Stimulated activated CD4-positive, alpha-beta T cell treated with anti-CD3 and anti-CD28 coated beads, Interleukin-2, amount 100 ng/mL, for 48 hours (primary cell): ENCODE measurements around the gene SESN3.
"Not testable (repeated sequence)": the region's sequence is repeated elsewhere in the genome, so short reads cannot be mapped to it uniquely, and the experiment has no call there.

Experiments used
- DNase-seq, 2 donors: peaks; one replicate each; pipeline ENCODE4 v3.0.0-alpha.2; 2020

SESN3 gene

DNA sequence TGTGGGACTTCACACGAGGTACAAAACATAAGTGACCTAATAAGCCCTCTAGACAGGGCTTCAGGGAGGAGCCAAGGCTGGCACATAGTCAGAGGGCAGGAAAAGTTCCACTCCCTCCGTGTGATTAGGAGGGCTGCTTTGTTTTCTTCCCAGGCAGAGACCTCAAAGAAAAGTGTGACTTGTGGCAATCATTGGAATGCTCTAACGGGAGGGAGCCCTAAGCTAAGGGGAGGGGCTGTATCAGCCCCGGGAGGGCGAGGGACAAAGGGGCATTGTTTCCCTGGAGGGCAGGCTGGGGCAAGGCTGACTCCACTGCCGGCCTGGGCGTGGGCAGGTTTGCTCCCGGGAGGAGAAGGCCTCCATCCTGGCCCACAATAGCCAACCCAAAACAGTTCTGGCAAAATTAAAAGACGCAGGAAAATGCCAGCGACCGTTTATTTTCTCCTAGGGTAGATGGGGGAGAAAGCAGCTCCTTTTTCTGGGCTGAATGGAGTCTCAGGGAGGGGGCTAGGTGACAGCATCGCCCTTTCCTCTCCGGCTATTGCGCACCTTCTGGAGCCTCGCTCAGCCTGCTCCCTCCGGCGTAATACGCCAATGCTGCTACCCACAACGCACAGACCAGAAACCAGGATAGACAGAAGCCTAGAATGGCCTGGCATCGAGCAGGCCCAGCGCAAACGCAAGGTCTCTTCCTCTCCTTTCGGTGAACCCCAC is 81.2 kb downstream of the SESN3 start:
- DNase-seq, result no peak

DNA sequence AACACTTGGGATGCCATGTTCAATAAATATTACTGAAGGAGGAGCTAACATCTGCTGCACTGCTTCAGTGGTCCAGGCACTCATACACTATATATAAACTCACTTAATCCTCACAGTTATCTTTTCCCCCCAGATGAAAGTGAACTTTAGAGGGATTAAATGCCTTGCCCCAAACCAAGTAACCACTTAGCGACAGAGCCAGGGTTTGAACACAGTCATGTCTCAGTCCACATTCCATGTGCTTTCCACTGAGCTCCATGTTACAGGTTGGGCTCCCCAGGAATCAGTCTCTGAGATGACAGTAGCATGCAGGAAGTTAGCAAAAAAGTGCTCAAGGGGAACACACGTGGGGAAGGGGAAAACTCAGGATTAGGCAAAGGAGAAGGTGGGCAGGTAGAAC is 82.1 kb downstream of the SESN3 start:
- DNase-seq, result no peak

DNA sequence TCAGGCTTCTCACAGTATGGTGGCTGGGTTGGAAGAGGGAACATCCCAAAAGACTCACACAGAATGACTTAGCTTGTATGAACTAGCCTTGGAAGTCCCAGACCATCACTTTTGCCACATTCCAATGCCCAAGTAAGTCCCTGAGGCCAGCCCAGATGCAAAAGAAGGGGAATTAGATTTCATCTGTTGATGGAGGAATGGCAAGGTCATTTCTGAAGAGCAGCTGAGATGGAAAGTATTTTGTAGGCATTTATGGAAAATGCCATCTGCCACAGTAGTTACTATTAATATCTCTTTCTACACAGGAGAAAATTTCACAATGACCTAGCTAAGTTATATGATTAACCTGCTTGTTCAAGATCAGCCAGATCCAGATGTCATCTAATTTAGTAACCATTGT is 82.6 kb downstream of the SESN3 start:
- DNase-seq, result no peak

DNA sequence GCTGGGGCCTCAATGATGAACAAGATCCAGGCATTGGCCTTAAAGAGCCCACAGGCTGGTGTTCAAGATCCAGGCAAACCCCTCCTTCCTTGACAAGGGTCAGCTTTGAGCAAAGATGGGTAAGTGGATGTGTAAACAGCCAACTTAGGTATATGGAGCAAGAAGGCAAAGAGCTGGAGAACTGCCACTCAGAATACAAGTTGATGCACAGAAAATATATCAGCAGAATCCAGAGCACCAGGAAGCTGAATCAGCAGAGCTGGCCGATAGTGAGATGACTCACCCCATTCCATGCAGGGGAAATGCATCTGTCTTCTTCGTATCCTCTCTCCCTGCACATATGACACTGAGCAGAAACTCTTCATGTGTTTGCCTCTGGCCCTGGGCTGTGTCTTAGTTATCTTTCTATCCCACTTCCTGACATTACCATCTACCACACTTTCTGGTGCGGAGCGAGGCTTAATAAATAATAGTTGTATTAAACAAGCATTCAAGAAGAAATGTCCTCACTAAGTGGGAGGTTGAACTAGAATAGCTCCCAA is 83.6 kb downstream of the SESN3 start:
- no peak for DNase-seq

DNA sequence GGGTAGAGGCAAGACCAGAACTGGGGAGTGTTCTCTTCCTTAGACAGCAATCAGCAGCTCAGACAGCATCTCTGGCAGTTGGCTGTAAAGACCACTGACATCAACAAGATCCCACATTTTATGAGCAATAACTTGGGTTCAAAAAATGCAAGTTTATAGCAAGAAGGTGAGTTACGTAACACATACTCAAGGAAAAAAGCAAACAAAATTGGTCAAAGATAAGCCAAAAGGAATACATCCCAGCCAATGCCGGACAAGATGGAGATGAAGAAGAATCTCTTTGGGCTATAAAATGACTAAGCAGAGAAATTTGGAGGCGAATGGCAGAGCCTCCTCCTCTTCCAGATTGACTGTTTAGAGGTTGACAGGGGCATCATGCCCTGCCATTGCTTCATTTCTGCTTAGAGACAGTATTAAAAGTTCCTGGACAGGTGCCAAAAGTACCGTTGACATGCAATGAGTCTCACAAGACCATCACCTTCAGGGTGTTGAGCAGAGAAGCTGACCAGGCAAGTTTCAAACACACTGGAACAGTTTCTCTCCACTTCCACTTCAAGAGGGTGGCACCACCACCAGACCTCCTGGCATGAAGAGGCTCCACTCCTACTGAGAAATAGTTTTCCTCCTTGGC is 85.5 kb downstream of the SESN3 start:
- no peak for DNase-seq

DNA sequence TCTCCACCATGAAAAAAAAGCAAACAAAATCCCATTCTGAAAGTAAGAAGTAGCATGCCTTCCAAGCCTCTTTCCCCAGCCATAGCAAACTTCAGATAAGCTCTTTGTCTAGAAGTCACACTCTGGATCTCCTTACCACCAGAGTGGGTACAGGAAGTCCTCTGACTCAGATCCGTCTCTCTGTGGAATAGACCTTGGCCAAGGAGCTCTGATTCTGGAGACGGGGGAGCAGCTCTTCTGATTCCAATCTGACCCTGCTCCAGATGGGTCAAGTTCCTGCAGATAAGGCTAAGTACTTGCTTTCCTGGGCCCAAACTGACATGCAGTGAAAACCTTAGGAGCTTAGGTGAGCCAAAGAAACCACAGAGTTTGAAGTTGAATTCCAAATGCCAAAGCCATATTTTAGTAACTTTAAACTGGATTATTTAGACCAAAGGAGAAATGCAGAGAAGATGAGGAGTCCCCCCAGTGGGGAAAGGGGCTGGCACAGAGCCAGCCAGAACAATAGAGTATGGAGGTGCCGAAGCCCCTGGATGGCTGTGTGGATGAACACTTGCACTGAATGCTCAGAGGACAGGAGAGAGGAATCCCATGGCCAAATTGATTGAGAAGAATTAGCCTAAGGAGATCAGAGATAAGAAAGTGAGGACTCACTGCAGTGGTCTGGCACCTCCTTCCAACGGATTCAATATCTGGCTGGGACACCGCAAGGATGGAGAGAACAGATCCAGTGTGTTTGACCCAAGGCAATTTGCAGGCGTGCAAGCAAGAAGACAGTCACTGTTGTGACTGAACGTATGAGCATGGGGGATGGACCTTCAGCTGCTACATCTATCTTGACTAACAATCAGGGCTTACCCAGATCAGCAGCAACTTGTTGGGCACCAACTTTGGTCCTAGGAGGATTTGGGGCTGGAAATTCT is 86.4 kb downstream of the SESN3 start:
- DNase-seq, result no peak

DNA sequence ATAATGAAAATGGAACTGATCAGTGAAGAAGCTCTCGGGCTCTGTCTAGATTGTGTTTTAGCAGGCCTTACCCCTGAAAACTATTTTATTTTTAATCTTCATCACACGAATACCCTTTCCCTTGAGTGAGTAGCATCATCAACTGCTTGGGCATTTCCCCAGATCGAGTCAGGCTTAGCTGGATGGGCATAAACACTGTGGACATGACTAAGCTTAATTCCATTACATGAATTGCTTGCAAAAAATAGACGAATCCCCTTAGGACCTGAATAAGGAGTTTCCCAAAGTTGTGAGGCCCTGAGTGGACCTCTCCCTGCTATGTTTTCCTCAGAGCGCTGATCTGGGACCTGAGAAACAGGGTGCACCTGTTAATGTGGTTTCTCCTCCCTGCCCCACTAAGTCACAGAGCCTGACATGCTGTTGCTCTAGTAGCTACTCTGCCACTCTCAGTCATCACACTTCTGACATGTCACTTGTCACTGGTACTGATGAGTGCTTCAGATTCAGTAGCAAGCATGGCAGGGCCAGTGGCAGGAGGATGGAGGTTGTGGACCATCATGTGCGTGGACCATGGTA is 87.8 kb downstream of the SESN3 start:
- no peak for DNase-seq

DNA sequence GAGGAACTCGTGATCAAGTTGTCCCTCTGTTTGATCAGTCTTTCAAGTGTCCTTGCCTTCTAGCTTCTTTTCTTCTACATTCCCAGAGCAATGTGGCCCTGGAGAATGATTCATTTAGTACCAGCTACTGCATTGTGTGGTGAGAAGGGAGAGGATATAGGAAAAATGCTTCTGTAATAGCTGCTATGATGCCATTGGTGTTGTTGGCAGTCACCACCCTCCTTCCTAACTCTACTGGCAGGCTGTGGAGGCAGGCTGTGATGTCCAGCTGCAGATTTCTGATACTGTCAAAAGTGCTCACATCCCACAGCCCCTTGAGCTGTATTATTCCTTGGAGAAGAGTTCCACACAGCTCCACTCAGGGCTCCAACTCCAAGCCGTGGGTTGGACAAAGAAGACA is 88.6 kb downstream of the SESN3 start:
- DNase-seq, result no peak

DNA sequence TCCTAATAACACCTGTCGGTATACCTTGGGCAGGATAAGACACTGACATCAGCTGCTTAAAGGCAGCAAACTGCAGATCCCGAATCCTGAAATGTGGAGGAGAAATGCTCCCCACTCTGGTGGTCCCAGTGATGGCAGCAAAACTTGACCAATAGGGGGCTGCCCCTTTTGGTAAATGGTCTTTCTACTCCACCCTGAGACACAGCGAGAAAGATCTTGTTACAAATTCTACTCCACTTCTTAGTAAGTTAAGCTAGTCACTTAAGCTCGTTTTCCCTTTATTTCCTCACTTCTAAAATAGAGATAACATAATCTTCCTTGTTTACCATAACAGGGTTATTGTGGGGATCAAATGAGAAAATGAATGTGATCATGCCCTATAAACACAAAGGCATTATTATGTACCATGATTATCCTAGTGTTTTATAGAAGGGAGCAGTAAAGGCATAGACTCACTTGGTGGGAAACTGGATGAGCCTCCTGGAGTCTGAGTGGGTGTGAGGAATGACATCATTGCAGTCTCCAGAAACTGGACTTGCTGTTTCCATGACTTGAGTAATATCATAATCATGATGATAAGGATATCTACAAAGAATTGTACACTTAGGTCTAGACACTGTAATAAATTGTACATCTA is 90.5 kb downstream of the SESN3 start:
- no peak for DNase-seq

DNA sequence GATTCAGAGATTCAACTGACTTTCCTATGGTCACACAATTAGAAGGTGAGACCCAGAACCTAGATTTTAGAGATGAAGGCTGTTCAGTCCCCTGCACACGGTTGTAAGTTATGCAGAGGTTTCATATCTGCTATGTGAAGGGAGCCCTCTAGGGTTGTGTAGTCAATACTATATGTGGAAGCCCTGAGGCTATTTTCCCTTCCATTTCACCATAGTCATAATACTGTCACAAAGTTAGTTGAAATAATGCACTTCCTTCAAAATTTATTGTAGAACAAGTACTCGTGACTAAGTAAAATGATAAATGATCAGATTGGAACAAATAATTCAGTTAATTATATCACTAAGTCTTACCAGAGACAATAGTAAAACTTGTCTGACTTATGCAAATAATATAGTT is 92.6 kb downstream of the SESN3 start:
- DNase-seq, result no peak

DNA sequence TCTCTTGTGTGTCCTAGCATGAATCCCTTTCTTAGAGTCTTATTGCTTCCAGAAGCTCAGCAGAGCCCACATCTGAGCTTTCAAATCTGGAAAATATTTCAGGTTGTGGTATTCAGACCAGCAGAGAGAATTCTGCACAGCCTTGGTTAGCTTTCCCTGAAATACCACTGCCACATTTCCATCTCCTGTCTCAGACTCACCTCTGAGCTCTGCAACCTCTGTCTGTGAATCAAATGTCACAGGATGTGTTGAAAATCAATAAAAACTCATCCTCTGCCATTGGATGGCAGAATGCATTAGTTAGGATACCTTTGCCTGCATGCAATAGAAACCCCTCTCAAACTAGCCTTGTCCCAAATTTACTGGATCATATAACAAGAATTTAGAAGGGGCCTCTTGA is 93.7 kb downstream of the SESN3 start:
- no peak for DNase-seq

DNA sequence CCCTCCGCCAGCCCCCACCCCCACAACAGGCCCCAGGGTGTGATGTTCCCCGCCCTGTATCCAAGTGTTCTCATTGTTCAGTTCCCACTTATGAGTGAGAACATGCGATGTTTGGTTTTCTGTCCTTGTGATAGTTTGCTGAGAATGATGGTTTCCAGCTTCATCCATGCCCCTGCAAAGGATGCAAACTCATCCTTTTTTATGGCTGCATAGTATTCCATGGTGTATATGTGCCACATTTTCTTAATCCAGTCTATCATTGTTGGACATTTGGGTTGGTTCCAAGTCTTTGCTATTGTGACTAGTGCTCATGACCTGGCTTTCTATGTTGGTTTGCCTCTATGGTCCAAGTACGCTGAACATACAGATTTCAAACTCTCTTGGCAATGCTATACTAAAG is 94.3 kb downstream of the SESN3 start:
- DNase-seq, result not testable (repeated sequence)

DNA sequence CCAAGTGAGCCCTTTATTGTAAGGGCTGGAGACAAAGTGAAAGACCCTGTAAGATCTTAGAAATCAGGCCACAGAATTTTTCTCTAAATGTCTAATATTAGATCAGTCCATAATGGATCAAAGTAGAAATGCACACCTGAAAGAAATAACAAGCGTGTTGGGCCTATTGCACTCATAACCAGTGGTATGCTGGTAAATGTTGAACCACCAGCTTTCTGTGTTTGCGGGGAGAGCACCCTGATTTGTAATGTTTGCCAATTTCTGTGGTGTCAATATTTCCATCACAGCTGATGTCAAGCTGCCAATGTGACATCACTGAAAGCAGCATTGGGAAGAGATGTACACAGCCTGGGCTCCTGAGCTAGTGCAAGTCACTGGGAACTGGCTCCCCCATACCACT is 95.1 kb downstream of the SESN3 start:
- no peak for DNase-seq

DNA sequence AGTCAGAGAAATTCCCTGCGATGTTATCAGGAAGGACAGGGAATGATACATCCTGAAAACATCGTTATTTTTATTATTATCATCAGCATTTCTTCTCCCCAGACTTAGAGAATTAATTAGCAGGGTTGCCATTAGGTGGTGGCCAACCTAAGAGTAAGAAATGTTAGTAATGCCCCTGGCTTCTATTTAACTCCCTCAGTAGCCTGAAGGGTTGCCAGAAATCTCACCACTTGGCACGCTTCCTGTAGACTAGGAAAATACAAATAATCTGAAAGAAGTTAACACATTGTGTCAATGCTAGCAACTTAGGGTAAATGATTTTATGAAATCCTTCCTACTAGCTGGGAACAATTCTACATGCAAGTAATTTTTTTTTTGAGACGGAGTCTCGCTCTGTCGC is 95.8 kb downstream of the SESN3 start:
- DNase-seq, result no peak

DNA sequence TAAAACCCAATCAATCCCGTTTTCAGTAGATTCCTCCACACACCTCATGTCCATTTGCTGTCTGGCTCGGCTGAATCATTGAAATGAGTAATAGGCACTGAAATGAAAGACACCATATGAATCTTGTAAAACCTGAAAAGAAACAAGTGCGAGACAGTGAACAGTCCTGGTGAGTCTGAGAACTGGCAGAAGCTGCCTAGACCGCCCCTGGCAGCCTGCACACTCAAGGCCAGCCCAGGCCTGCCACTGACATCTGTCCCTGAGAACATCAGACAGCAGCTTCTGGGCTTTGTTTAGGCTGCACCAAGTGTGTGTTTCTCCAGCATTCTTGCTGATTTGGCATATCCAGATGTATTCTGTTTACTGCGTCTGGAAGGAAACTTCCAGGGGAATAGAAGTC is 96.5 kb downstream of the SESN3 start:
- DNase-seq, result no peak

DNA sequence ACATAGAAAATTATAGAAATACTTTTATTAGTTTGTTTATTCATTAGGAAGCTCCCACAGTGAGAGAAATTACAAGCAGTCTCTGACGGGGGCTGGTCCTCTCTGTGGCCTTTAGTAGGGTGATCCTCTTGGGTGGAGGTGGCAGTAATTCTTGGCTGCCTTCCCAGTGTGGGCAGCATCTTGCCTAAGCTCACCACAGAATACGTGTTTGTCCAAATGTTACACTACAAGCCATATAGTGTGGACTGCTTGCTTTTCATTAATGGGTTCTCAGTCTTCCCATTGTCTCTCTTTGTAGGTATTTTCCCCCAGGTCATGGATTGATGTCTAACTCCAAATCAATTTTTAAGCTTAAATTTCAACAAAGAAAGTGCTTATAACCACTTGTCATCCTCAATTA is 98.0 kb downstream of the SESN3 start:
- DNase-seq, result no peak

DNA sequence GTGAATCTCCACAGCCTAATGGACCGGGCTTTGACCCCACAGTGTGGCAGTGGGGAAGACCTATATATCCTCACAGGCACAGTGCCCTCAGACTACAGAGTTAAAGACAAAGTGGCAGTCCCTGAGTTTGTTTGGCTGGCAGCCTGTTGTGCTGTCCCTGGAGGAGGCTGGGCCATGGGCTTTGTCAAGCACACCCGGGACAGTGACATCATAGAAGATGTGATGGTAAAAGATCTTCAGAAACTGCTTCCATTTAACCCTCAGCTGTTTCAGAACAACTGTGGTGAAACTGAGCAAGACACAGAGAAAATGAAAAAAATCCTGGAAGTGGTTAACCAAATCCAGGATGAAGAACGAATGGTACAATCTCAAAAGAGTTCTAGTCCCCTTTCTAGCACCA is 102.4 kb downstream of the SESN3 start:
- DNase-seq, result no peak

DNA sequence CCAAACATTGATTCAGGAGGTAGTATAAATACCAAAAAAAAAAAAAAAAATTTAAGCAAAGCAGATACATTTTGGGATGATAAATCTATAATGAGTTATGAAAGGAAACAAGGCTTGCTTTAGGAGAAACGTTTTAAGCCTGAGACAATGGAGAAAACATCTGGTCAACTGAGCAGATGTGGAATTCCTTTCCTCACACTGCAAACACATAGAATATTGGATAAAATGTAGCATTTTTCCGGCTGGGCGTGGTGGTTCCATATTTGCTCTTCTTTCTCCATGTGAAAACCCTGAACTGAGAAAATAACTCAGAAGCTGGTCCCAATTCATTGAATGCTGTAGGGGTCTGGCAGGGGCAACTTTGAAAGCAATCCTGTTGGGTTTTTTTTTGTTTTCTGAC is 107.4 kb downstream of the SESN3 start:
- no peak for DNase-seq

DNA sequence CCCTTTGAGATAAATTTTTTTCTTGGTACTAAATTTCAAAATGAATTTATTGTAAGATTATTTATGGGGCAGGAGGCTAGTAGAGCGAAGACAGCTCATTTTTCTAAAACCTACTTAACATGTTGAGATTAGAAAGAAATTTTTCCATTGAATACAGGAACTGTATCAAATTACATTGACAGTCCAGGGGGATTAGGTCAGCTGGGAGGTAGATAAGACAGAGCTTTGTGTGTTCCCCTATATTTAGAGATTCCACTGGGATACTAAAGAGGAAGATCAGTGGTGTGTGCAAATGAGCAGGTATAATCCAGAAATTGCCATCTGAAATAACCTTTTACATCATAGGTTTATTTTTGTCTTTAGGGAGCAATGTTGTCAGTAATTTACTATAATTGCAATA is 109.3 kb downstream of the SESN3 start:
- no peak for DNase-seq

DNA sequence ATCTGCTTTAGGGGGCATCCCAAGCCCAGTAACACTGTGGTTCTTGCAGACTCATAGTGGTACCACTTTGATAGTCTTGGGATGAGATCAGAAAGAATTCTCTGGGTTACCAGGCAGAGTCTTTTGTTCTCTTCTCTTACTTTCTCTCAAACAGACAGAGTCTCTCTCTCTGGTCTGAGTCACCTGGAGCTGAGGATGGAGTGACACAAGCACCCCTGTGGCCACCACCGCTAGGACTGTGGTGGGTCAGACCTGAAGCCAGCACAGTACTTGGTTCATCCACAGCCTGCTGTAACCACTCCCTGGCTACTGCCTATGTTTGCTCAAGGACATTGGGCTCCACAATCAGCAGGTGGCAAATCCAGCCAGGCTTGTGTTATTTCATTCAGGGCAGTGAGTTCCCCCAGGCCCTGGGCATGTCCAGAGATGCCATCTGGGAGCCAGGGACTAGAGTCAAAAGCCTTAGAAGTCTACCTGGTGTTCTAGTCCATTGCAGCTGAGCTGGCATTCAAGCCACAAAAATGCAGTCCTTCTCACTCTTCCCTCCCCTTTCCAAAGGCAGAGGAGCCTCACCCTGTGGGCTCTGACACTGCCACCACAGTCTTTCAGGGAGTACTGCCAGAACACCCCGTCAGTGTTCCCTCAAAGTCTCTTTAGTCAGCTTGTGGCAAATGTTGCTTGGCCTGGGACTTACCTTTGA is 111.5 kb downstream of the SESN3 start:
- no peak for DNase-seq

DNA sequence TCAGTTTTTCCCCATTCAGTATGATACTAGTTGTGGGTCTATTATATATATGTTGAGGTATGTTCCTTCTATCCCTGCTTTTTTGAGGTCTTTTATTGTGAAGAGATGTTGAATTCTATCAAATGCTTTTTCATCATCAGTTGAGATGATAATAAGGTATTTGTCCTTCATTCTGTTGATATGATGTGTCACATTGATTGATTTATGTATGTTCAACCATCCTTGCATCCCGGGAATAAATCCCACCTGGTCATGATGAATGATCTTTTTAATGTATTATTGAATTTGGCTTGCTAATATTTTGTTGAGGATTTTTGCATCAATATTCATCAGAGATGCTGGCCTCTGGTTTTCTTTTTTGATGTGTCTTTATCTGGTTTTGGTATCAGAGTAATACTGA is 115.4 kb downstream of the SESN3 start:
- no peak for DNase-seq
